GM12891 (cell line): ENCODE measurements around the gene MAP4K4.

Experiments used
- POLR2A ChIP-seq: IDR thresholded peaks from 2 replicates; pipeline ENCODE4 v1.6.1; 2011; ENCODE audit warnings: low read depth, low read length, control low read depth
- POLR2AphosphoS5 ChIP-seq: IDR thresholded peaks from 2 replicates; pipeline ENCODE4 v1.6.1; 2011; ENCODE audit warnings: low read depth, low read length, control low read depth
- SPI1 ChIP-seq: IDR thresholded peaks from 2 replicates; pipeline ENCODE4 v1.6.1; 2011; ENCODE audit warnings: low read depth, low read length, control low read depth
- TAF1 ChIP-seq: IDR thresholded peaks from 2 replicates; pipeline ENCODE4 v1.6.1; 2011; ENCODE audit warnings: low read depth, low read length, control low read depth

DNA sequence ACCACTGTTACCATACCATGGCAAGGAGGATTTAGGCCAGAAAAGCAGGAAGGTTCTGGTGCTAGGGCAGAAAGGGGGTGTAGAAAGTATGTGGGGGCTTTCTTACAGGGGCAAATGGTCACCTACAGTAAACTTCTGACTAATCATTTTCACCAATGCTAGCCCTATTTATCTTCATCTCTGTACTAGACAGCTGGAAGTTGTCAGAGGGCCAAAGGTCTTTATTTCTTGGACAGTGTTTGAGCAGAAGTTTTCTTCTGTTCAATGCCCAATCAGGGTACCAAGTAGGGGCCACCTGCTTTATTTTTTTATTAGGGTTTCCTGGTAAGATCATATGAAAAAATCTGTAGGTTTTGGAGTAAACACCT is 37.6 kb downstream of the MAP4K4 start:
- TF ChIP-seq POLR2A (no peak), TAF1 (no peak), POLR2AphosphoS5 (no peak), SPI1 (no peak)
